Activated CD4-positive, alpha-beta memory T cell treated with anti-CD3 and anti-CD28 coated beads, Interleukin-2, amount 10 ng/mL, durations not matched to agents 7 days and 5 days (primary cell): ENCODE results near the gene ULBP3. TPM values are rescaled to one million over a fixed set of nuclear protein-coding genes. Genes with fewer than 3 reads are reported as not detected.
A peak's percentile ranks its signal among the peaks of the same experiment; 100 is the strongest.
"Not testable (repeated sequence)": the region's sequence is repeated elsewhere in the genome, so short reads cannot be mapped to it uniquely, and the experiment has no call there.

Experiments
- CTCF ChIA-PET: fragments of 350-600 bp; sonication (Branson Sonifier 250); formaldehyde crosslinking; loops from one replicate; lab custom pipeline; 2021; ENCODE audit warnings: antibody characterized with exemption, inconsistent platforms; lab: Charles Lee
- POLR2A ChIA-PET: fragments of 350-600 bp; sonication (Branson Sonifier 250); formaldehyde crosslinking; loops from one replicate; lab custom pipeline; 2021; ENCODE audit warnings: antibody characterized with exemption; lab: Charles Lee
- DNase-seq: peaks from one replicate; pipeline ENCODE4 v3.0.0-alpha.2; 2020
- H3K27ac Mint-ChIP-seq: one replicate; pipeline ENCODE4 v1.8.0; 2021; ENCODE audit warnings: mild to moderate bottlenecking, mixed read lengths
- H3K27me3 Mint-ChIP-seq: one replicate; pipeline ENCODE4 v1.8.0; 2021; ENCODE audit warnings: mixed read lengths
- H3K36me3 Mint-ChIP-seq: one replicate; pipeline ENCODE4 v1.8.0; 2021; ENCODE audit warnings: low read depth, mixed read lengths
- H3K4me1 Mint-ChIP-seq: one replicate; pipeline ENCODE4 v1.8.0; 2021; ENCODE audit warnings: mixed read lengths
- H3K4me3 Mint-ChIP-seq: one replicate; pipeline ENCODE4 v1.8.0; 2021; ENCODE audit warnings: mild to moderate bottlenecking, mixed read lengths
- H3K9me3 Mint-ChIP-seq: one replicate; pipeline ENCODE4 v1.8.0; 2021; ENCODE audit warnings: mixed read lengths
- total RNA-seq, 2 experiments: library from RNA; stranded (reverse); gene quantifications; one replicate each; pipeline ENCODE4 v1.2.3, GENCODE V29; 2021

ULBP3 gene
- total RNA-seq, 2 experiments from 2014 or later: 2.2 to 3.5 TPM

DNA sequence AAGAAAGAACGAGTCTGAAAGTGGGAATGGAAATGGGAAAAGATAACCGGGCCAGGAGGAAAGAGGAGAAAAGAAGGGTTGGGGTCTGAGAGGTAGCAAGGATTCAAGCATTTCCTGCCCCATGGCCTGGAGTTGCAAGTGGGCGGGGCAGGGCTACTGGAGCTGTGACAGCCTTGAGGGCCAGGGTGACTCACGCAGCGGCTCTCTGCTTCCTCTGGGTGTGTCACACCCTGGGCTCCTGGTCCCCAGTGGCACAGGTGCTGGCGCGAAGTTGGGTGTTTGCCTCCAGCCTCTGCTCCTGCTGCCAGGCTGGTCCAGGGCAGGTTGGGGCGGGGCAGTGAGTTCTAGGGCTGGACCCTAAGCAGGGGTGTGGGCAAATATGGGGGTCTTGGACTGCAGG is 3.3 kb upstream of the ULBP3 start:
- H3K36me3 Mint-ChIP-seq: no peaks in the 10 kb centered on the region
- H3K27ac Mint-ChIP-seq: peak overlapping the region; percentile 50
- peaks cover 31% of the 10 kb centered on the region for H3K27me3 Mint-ChIP-seq
- CTCF ChIA-PET: interaction anchor here (1.2 to 6.5 kb wide), 4 partner anchors 9 to 743 kb away, joined by 3 to 49 read pairs (median 6); no protein-coding TSS in a partner anchor
- DNase-seq: peak; percentile 85
- no peaks in the 10 kb centered on the region for H3K9me3 Mint-ChIP-seq
- peaks cover 55% of the 10 kb centered on the region for H3K4me1 Mint-ChIP-seq
- POLR2A ChIA-PET: no interaction called here
- no peak overlapping the region for H3K4me3 Mint-ChIP-seq

DNA sequence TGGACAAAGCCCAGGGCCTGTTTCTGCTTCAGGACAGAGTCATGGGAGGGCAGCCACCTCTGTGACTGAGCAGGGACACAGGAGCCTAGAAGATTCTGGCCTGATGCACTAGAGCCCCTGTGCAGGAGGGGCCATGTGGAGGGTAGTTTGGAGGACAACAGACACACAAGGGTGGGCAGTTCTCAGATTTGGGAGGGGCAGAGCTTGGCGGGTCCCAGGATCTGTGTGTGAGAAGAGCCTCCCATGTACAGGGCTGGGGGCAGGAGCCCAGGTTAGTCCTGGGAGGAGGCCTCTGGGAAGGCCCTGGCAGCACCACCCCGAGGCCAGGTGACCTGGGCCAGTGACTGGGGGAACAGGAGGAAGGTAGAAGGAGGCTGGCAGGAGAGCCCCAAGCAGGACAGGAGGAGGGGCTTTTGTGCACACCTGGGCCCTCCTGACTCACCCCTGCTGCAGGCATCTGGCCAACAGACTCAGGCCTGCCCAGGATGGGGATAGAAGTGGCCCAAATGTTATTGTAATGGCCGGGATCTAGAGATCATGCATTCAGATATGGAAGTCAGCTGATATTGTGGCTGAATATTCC is 1.4 kb upstream of the ULBP3 start:
- POLR2A ChIA-PET: interaction anchor here (0.8 kb wide), 1 partner anchor 18 kb away, joined by 4 read pairs; no protein-coding TSS in a partner anchor
- Mint-ChIP-seq H3K36me3 (no peaks in the 10 kb centered on the region), H3K9me3 (no peaks in the 10 kb centered on the region), H3K27me3 (peaks cover 31% of the 10 kb centered on the region), H3K4me3 (no peak overlapping the region), H3K27ac (no peak overlapping the region), H3K4me1 (peaks cover 43% of the 10 kb centered on the region)
- no peak for DNase-seq
- CTCF ChIA-PET: interaction anchor here (0.6 to 6.5 kb wide), 14 partner anchors 10 to 545 kb away, joined by 3 to 49 read pairs (median 4); no protein-coding TSS in a partner anchor

DNA sequence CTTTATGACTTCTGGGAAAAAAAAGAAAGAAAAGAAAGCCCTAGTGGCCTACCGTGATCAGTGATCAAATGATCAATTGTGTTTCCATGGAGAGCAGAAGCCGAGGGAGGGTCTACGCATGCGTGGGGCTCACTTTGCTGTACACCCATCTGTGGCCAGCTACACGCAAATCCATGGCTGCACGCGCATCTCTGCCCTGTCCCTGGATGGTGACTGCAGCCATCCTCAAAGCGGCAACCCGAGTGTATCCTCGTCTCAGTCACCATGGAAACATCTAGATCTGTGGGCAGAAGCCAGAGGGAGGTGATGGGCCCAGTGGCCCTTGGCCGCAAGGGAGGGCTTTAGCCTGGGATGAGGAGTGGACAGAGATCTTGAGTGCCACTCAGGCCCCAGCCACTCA is 785 bp upstream of the ULBP3 start:
- no peak for DNase-seq
- POLR2A ChIA-PET: no interaction called here

DNA sequence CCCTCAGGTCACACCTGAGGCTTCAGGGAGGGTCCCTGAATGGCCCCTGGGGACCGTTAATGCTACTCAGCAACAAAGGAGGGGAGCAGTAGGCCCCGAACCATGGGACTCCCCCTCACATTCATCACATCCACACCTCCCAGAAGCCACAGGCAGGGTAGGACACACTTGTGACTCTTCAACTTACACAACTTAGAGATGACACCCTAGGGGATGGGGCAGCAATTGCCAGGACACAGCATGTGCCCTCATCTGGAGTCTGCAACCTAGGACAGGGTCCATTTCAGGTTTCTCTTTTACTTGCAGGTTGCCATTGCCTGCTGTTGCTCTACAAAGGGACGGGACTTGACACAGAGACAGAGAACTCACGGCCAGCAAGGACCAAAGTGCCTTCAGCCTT is 770 bp downstream of the ULBP3 start:
- Mint-ChIP-seq H3K9me3 (no peaks in the 10 kb centered on the region), H3K27me3 (peaks cover 14% of the 10 kb centered on the region), H3K36me3 (no peaks in the 10 kb centered on the region), H3K4me1 (peaks cover 36% of the 10 kb centered on the region), H3K27ac (no peak overlapping the region), H3K4me3 (peak overlapping the region; percentile 69)
- ChIA-PET POLR2A (interaction anchor here (1.0 kb wide), 1 partner anchor 17 kb away, joined by 3 read pairs; no protein-coding TSS in a partner anchor), CTCF (interaction anchor here (6.5 kb wide), 1 partner anchor 13 kb away, joined by 49 read pairs; no protein-coding TSS in a partner anchor)
- DNase-seq: no peak

More for the DNA sequence above, 785 bp upstream of the ULBP3 start:
- Mint-ChIP-seq H3K4me3 (no peak overlapping the region), H3K27me3 (peaks cover 26% of the 10 kb centered on the region), H3K9me3 (no peaks in the 10 kb centered on the region), H3K4me1 (peaks cover 43% of the 10 kb centered on the region), H3K27ac (no peak overlapping the region), H3K36me3 (no peaks in the 10 kb centered on the region)
- CTCF ChIA-PET: interaction anchor here (6.5 kb wide), 1 partner anchor 11 kb away, joined by 49 read pairs; no protein-coding TSS in a partner anchor

DNA sequence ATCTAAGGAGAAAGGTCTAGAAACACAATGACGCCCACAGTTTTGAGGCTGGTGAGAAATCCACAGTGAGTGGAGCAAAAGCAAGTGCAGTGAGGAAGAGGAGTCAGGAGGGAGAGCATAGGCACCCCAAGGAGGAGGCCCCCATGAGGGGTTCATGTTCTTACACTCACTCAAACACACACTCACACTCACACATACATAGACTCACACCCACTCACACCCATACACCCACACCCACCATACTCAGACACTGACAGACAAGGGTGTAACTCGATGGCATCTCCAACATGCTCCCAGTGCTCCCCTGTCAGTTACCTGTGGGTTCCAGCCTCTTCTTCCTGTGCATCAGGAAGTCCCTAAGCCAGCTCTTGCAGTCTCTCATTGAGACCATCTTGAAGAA is 3.8 kb downstream of the ULBP3 start:
- no peak for DNase-seq
- Mint-ChIP-seq H3K4me1 (peaks cover 15% of the 10 kb centered on the region), H3K4me3 (no peak overlapping the region), H3K36me3 (no peaks in the 10 kb centered on the region), H3K27me3 (peaks cover 10% of the 10 kb centered on the region), H3K27ac (no peak overlapping the region), H3K9me3 (no peaks in the 10 kb centered on the region)
- CTCF ChIA-PET: no interaction called here
- POLR2A ChIA-PET: no interaction called here

DNA sequence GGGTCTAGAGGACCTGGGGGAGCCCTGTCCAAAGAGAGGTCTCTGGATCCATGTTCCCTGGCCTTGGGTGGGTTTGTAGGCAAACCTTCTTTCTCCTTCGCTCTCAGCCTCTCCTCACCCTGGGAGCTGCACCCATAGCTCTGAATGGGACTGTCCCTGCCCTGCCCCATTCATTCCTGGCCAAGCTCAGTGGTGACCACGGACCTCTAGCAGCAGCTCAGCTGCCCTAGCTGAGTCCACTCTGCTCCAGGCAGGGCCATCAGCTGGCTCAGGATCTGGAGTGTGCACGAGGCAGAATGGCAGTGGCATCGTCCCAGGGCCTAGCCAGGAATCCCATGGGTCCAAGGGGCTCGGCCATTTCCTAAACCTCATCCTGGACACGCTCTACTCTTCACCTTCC is 5.3 kb downstream of the ULBP3 start:
- peaks cover 10% of the 10 kb centered on the region for H3K27me3 Mint-ChIP-seq
- no peak for DNase-seq
- POLR2A ChIA-PET: no interaction called here
- no peaks in the 10 kb centered on the region for H3K36me3 Mint-ChIP-seq
- H3K4me3 Mint-ChIP-seq: no peak overlapping the region
- H3K4me1 Mint-ChIP-seq: peaks cover 15% of the 10 kb centered on the region
- H3K27ac Mint-ChIP-seq: no peak overlapping the region
- H3K9me3 Mint-ChIP-seq: no peaks in the 10 kb centered on the region
- CTCF ChIA-PET: no interaction called here

DNA sequence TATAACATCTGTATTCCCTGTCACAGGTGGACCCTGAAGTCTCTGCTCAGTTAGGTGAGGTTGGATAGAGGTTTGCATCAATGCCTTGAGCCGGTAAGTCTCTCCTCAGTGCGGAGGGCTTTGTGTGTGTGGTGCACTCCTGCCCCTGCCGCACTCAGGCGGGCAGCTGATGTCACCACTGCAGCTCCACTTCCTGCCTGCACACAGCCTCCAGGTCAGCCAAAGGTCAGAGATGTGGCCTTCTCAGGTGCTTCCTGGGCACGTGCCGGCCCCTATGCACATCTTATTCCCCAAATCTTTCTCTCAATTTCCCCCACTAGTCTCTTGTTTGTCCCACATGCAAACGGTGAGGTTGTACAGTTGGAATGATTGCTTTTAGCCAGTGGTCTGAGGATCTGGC is 8.9 kb downstream of the ULBP3 start:
- Mint-ChIP-seq H3K27me3 (peaks cover 19% of the 10 kb centered on the region), H3K4me1 (peaks cover 12% of the 10 kb centered on the region)
- H3K36me3 Mint-ChIP-seq, POLR2A ChIA-PET, H3K27ac Mint-ChIP-seq, H3K9me3 Mint-ChIP-seq, H3K4me3 Mint-ChIP-seq: not testable (repeated sequence)
- DNase-seq: peak; percentile 52
- CTCF ChIA-PET: interaction anchor here (1.3 kb wide), 1 partner anchor 11 kb away, joined by 4 read pairs; no protein-coding TSS in a partner anchor

DNA sequence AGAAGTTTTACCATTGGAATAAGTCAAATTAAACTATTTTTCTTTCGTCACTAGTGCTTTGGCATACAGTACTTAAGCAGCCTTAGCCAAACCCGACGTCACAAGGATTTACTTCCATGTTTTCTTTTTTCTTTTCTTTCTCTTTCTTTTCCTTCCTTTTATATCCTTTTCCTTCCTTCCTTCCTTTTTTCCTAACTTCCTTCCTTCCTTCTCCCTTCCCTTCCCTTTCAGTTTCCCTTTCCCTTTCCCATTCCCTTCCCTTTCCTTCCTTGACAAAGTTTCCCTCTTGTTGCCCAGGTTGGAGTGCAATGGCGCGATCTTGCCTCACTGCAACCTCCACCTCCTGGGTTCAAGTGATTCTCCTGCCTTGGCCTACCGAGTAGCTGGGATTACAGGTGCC is 9.9 kb downstream of the ULBP3 start:
- DNase-seq: no peak
- Mint-ChIP-seq H3K9me3 (no peaks in the 10 kb centered on the region), H3K27ac (no peak overlapping the region), H3K27me3 (peaks cover 29% of the 10 kb centered on the region), H3K4me1 (peaks cover 12% of the 10 kb centered on the region), H3K36me3 (no peaks in the 10 kb centered on the region), H3K4me3 (no peak overlapping the region)
- CTCF ChIA-PET: interaction anchor here (1.4 kb wide), 1 partner anchor 12 kb away, joined by 7 read pairs; no protein-coding TSS in a partner anchor
- POLR2A ChIA-PET: no interaction called here

DNA sequence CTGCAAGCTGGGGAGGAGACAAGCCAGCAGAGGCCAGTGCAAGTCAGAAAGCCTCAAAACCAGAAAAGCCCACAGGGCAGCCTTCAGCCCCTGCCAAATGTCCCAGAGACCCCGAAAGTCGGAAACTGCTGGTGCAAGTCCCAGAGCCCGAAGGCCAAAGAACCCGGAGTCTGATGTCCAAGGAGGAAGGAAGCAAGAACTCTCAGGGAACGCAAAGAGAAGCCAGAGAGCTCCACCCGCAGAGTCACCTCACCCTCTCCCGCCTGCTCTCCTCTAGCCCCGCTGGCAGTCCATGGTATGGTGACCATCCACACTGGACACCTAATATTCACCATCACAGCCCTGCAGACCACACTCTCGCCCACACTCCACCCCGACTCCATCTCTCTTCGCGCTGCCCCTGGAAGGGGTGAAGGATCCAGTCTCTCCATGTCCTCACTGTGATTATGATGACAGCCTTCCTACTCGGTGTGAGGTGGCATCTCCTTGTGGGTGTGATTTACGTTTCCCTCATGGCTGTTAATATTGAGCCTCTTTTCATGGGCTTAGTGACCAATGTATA is 10.6 kb downstream of the ULBP3 start:
- H3K27me3 Mint-ChIP-seq: peaks cover 34% of the 10 kb centered on the region
- H3K36me3 Mint-ChIP-seq: no peaks in the 10 kb centered on the region
- no peak for DNase-seq
- peaks cover 12% of the 10 kb centered on the region for H3K4me1 Mint-ChIP-seq
- no peak overlapping the region for H3K4me3 Mint-ChIP-seq
- ChIA-PET POLR2A (no interaction called here), CTCF (interaction anchor here (1.4 kb wide), 1 partner anchor 13 kb away, joined by 7 read pairs; no protein-coding TSS in a partner anchor)
- H3K9me3 Mint-ChIP-seq: no peaks in the 10 kb centered on the region
- H3K27ac Mint-ChIP-seq: no peak overlapping the region

DNA sequence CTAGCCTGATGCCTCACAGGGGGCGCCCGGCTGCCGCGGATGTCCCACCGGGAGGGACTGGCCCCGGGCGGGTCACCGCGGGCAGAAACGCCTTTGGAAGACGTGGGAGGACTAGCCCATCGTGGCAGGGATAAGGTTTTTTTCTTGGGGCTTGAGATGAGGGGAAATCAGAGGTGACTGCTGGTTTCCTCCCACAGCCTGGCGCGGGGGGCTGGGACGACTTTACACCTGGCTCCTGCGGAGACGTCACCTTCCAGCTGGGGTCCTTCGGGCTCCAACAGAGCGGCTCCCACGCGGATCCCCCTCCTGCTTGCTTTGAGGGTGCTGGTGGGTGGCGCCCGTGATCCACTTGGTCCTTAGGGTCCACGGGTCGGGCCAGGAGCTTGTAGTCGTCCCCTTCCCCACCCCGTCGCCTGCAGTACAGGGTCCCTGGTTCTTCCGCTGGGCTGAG is 11.4 kb downstream of the ULBP3 start:
- Mint-ChIP-seq H3K4me3 (no peak overlapping the region), H3K27ac (no peak overlapping the region), H3K27me3 (peaks cover 40% of the 10 kb centered on the region), H3K4me1 (peaks cover 12% of the 10 kb centered on the region), H3K9me3 (no peaks in the 10 kb centered on the region), H3K36me3 (no peaks in the 10 kb centered on the region)
- no peak for DNase-seq
- CTCF ChIA-PET: interaction anchor here (0.8 kb wide), 1 partner anchor 13 kb away, joined by 3 read pairs; no protein-coding TSS in a partner anchor
- POLR2A ChIA-PET: no interaction called here

DNA sequence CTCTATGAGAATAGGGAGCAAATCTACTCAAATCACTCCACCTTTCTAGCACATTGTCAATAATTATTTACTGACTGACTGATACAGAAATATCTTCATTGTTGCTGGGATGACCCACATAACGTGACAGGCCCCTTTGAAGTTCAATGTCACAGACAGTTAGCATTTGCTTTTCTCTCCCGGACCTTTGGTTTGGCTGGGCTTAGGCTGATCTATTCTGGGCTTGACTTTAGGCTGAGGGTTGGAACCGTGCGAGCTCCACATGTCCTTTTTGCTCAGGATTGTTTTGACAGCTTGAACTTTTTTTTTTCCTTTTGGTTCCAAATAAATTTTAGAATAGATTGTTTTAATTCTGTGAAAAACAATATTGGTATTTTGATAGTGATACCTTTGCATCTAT is 12.0 kb downstream of the ULBP3 start:
- Mint-ChIP-seq H3K27ac (no peak overlapping the region), H3K36me3 (no peaks in the 10 kb centered on the region), H3K27me3 (peaks cover 46% of the 10 kb centered on the region), H3K4me3 (no peak overlapping the region), H3K4me1 (peaks cover 12% of the 10 kb centered on the region), H3K9me3 (no peaks in the 10 kb centered on the region)
- POLR2A ChIA-PET: no interaction called here
- CTCF ChIA-PET: interaction anchor here (0.8 to 0.9 kb wide), 2 partner anchors 14 to 24 kb away, joined by 3 to 4 read pairs; no protein-coding TSS in a partner anchor
- no peak for DNase-seq

DNA sequence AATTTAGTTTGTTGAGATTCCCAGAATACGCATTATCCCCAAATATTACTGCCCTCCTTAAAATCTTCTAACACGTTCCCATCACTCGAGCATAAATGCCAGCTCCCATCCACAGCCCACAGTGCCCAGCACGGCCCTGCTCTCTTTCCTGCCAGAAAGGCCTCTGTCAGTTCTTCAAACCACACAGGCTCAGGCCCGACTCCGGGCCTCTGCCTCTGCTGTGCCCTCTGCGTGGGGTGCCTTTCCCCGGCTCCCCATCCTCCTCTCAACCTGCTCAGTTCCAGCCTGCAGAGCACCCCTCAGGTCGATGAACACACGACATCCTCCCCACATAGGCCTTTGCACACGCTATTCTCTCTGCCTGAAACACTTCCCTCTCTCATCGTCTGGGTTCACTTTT is 12.8 kb downstream of the ULBP3 start:
- ChIA-PET POLR2A (no interaction called here), CTCF (interaction anchor here (0.9 kb wide), 1 partner anchor 25 kb away, joined by 4 read pairs; no protein-coding TSS in a partner anchor)
- Mint-ChIP-seq H3K36me3 (no peaks in the 10 kb centered on the region), H3K4me3 (no peak overlapping the region), H3K27ac (no peak overlapping the region), H3K4me1 (peaks cover 12% of the 10 kb centered on the region), H3K9me3 (no peaks in the 10 kb centered on the region), H3K27me3 (peaks cover 51% of the 10 kb centered on the region)
- DNase-seq: no peak

DNA sequence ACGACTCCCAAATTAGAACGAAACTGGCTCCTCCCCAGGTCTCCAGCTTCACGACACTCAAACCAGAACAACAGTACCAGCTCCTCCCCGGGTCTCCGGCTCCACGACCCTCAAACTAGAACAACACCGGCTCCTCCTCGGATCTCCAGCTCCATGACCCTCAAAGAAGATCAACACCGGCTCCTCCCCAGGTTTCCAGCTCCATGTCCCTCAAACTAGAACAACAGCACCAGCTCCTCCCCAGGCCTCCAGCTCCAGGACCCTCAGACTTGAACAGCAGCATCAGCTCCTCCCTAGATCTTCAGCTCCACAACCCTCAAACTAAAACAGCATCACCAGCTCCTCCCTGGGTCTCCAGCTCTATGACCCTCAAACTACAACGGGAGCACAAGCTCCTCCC is 13.8 kb downstream of the ULBP3 start:
- Mint-ChIP-seq H3K4me1 (peaks cover 8% of the 10 kb centered on the region), H3K4me3 (no peak overlapping the region), H3K9me3 (no peaks in the 10 kb centered on the region), H3K36me3 (no peaks in the 10 kb centered on the region), H3K27ac (no peak overlapping the region), H3K27me3 (peaks cover 54% of the 10 kb centered on the region)
- POLR2A ChIA-PET: no interaction called here
- no peak for DNase-seq
- CTCF ChIA-PET: interaction anchor here (1.0 to 3.6 kb wide), 5 partner anchors 16 to 340 kb away, joined by 3 to 20 read pairs (median 3); no protein-coding TSS in a partner anchor
